IMR-90 (cell line): ENCODE measurements around the gene DPYD. TPM values are rescaled to one million over a fixed set of nuclear protein-coding genes. Genes with fewer than 3 reads are reported as not detected.

Source experiments
- ATAC-seq: fragments of 200-7000 bp; cut with Tn5 transposase; 2 replicates; pipeline ENCODE4 v1.9.1; 2020; ENCODE audit warnings: low read depth, mild to moderate bottlenecking, moderate library complexity
- BruUV-seq: library from RNA; stranded (reverse); fragments of 400-500 nt; replicated peaks from 2 replicates; lab custom pipeline; 2021; lab: Mats Ljungman, UMichigan
- CTCF ChIA-PET: fragments of 300-600 bp; formaldehyde crosslinking; extraction: SDS; loops from one replicate; lab custom pipeline; 2021; ENCODE audit warnings: antibody characterized with exemption; lab: Yijun Ruan, JAX
- POLR2A ChIA-PET: fragments of 300-600 bp; sonication (Branson Sonifier 250); formaldehyde crosslinking; loops from one replicate; lab custom pipeline; 2022; ENCODE audit warnings: antibody characterized with exemption; ENCODE audit not compliant: unreplicated experiment; lab: Charles Lee
- DNase-seq: peaks from one replicate; pipeline ENCODE4 v3.0.0; 2013
- H2AFZ ChIP-seq: replicated peaks from 2 replicates; pipeline ENCODE3; 2013; ENCODE audit warnings: low read length, mild to moderate bottlenecking; ENCODE audit not compliant: poor library complexity
- H2AK5ac ChIP-seq: 2 replicates; pipeline ENCODE4 v1.6.1; 2013; ENCODE audit warnings: low read depth, low read length, inconsistent platforms
- H2AK9ac ChIP-seq: replicated peaks from 2 replicates; pipeline ENCODE3; 2013; ENCODE audit warnings: mild to moderate bottlenecking, low read depth, low read length, moderate library complexity; ENCODE audit not compliant: poor library complexity
- H2BK120ac ChIP-seq: 2 replicates; pipeline ENCODE4 v1.6.1; 2013; ENCODE audit warnings: low read depth, low read length, inconsistent platforms
- H2BK15ac ChIP-seq: 3 replicates; pipeline ENCODE4 v1.6.1; 2013; ENCODE audit warnings: low read depth, low read length, inconsistent platforms
- H2BK20ac ChIP-seq: 2 replicates; pipeline ENCODE4 v1.6.1; 2013; ENCODE audit warnings: low read depth, mild to moderate bottlenecking, inconsistent platforms, low read length, moderate library complexity
- H2BK5ac ChIP-seq: 2 replicates; pipeline ENCODE4 v1.6.1; 2013; ENCODE audit warnings: mild to moderate bottlenecking, low read depth, low read length, inconsistent platforms; ENCODE audit not compliant: poor library complexity, severe bottlenecking
- H3K14ac ChIP-seq: replicated peaks from 2 replicates; pipeline ENCODE4 v1.6.1; 2013; ENCODE audit warnings: low read depth, low read length, inconsistent platforms
- H3K18ac ChIP-seq: 2 replicates; pipeline ENCODE4 v1.6.1; 2013; ENCODE audit warnings: low read depth, low read length, control low read depth
- H3K23ac ChIP-seq: 2 replicates; pipeline ENCODE4 v1.6.1; 2013; ENCODE audit warnings: low read depth, low read length, inconsistent platforms
- H3K27ac ChIP-seq: 2 replicates; pipeline ENCODE4 v1.5.1; 2013; ENCODE audit warnings: mild to moderate bottlenecking, control low read depth, low read length; ENCODE audit not compliant: insufficient read depth
- H3K27me3 ChIP-seq: 2 replicates; pipeline ENCODE4 v1.6.1; 2013; ENCODE audit warnings: low read length; ENCODE audit not compliant: control insufficient read depth, insufficient read depth
- H3K36me3 ChIP-seq: 2 replicates; pipeline ENCODE4 v1.6.1; 2013; ENCODE audit warnings: low read length, mixed read lengths; ENCODE audit not compliant: control insufficient read depth, insufficient read depth
- H3K4ac ChIP-seq: 2 replicates; pipeline ENCODE4 v1.6.1; 2013; ENCODE audit warnings: low read depth, low read length, inconsistent platforms
- H3K4me1 ChIP-seq: 2 replicates; pipeline ENCODE4 v1.6.1; 2013; ENCODE audit warnings: low read length, mixed read lengths; ENCODE audit not compliant: control insufficient read depth, insufficient read depth
- H3K4me2 ChIP-seq: 2 replicates; pipeline ENCODE4 v1.6.1; 2013; ENCODE audit warnings: low read depth, mild to moderate bottlenecking, control low read depth, low read length, moderate library complexity
- H3K4me3 ChIP-seq: 2 replicates; pipeline ENCODE4 v1.5.1; 2013; ENCODE audit warnings: low read depth, mild to moderate bottlenecking, control low read depth, low read length, moderate library complexity; ENCODE audit not compliant: insufficient read depth
- H3K56ac ChIP-seq: 2 replicates; pipeline ENCODE4 v1.6.1; 2013; ENCODE audit warnings: low read length, inconsistent platforms; ENCODE audit not compliant: insufficient read depth; ENCODE audit errors: extremely low read depth
- H3K79me1 ChIP-seq, 2 experiments: 2 replicates each; pipeline ENCODE4 v1.6.1; 2013; ENCODE audit warnings: low read length in 2 of 2, inconsistent platforms in 1 of 2, low read depth in 1 of 2
- H3K9ac ChIP-seq: 2 replicates; pipeline ENCODE4 v1.6.1; 2013; ENCODE audit warnings: low read depth, low read length, control low read depth
- H3K9me1 ChIP-seq: 2 replicates; pipeline ENCODE4 v1.6.1; 2013; ENCODE audit warnings: low read length, inconsistent platforms; ENCODE audit not compliant: insufficient read depth
- H3K9me3 ChIP-seq: 2 replicates; pipeline ENCODE4 v1.6.1; 2013; ENCODE audit warnings: low read length; ENCODE audit not compliant: control insufficient read depth, insufficient read depth
- H4K20me1 ChIP-seq: 2 replicates; pipeline ENCODE4 v1.6.1; 2013; ENCODE audit warnings: low read length, inconsistent platforms; ENCODE audit not compliant: insufficient read depth
- H4K5ac ChIP-seq: 2 replicates; pipeline ENCODE4 v1.6.1; 2013; ENCODE audit warnings: mild to moderate bottlenecking, low read depth, low read length, control low read depth
- H4K8ac ChIP-seq, 2 experiments: 2 replicates each; pipeline ENCODE4 v1.6.1; 2013; ENCODE audit warnings: low read depth in 2 of 2, low read length in 2 of 2, control low read depth in 1 of 2, inconsistent platforms in 1 of 2
- H4K91ac ChIP-seq: 2 replicates; pipeline ENCODE4 v1.6.1; 2013; ENCODE audit warnings: low read depth, low read length, inconsistent platforms; ENCODE audit not compliant: insufficient read depth
- NFE2L2 ChIP-seq: fragments of 150-350 bp; IDR thresholded peaks from 2 replicates; pipeline ENCODE4 v1.6.1; 2016; ENCODE audit warnings: low read depth, mild to moderate bottlenecking, low read length
- RCOR1 ChIP-seq: IDR thresholded peaks from 2 replicates; pipeline ENCODE4 v1.6.1; 2012; ENCODE audit warnings: mild to moderate bottlenecking, low read length, improper control_type of control experiment; ENCODE audit not compliant: insufficient replicate concordance
- WGBS, 2 experiments: methylation state at CpG; one replicate each; pipeline versions ENCODE4 v1.1.5 to v1.1.7; 2013; ENCODE audit warnings: missing lambda C conversion rate in 2 of 2; ENCODE audit not compliant: insufficient read length in 1 of 2; ENCODE audit errors: extremely low coverage in 2 of 2; 5-methylcytosine and 5-hydroxymethylcytosine counted together
- dilution Hi-C: fragments of 300-500 bp; cut with HindIII; formaldehyde crosslinking; loops from one replicate; pipeline ENCODE4 v1.14.3; 2018; ENCODE audit warnings: low sequenced_read_pairs; ENCODE audit not compliant: unreplicated experiment
- in situ Hi-C: fragments of 300-500 bp; cut with MboI; formaldehyde crosslinking; loops from 3 replicates; pipeline ENCODE4 v1.14.3; 2019; ENCODE audit warnings: low sequenced_read_pairs, inconsistent platforms, mixed read lengths
- intact Hi-C: fragments of 100-400 bp; cut with micrococcal nuclease; formaldehyde crosslinking; loops from 2 replicates; pipeline ENCODE4 v1.10.0; 2022
- polyA plus RNA-seq, 3 experiments: library from polyadenylated mRNA; depleted of rRNA; stranded (reverse); fragments of >200 nt; gene quantifications; 2 replicates each; pipeline ENCODE4 v1.2.3, GENCODE V29; 2012; ENCODE audit warnings: low replicate concordance in 1 of 3
- total RNA-seq: library from RNA; depleted of rRNA; stranded (reverse); fragments of >200 nt; gene quantifications from 2 replicates; pipeline ENCODE4 v1.2.3, GENCODE V29; 2012

DPYD gene
- total and polyA plus RNA-seq, 2 of the 4 experiments (the other 2 are of a cell fraction), result 9.3 to 47.3 TPM

- WGBS, 2 experiments, result no CpG with 5 or more reads among the region's 3 CpGs
Measured at GRCh38 chr1:97252925-97253324, 667.9 kb downstream of the DPYD start.

More at GRCh38 chr1:97252925-97253324, 667.9 kb downstream of the DPYD start:
- Histone ChIP-seq H2BK20ac (no peak overlapping the region), H3K9me3 (no peaks in the 10 kb centered on the region), H4K5ac (no peak overlapping the region), H3K79me1 (no peaks in the 10 kb centered on the region), H2AK5ac (no peak overlapping the region), H3K56ac (no peak overlapping the region), H2BK120ac (no peak overlapping the region), H2AFZ (no peak overlapping the region), H3K14ac (no peak overlapping the region), H3K36me3 (no peaks in the 10 kb centered on the region), H2BK5ac (no peak overlapping the region), H3K18ac (no peak overlapping the region), H2AK9ac (no peak overlapping the region), H3K4ac (no peak overlapping the region), H3K4me3 (no peak overlapping the region), H2BK15ac (no peak overlapping the region), H4K20me1 (no peaks in the 10 kb centered on the region), H3K9me1 (no peaks in the 10 kb centered on the region), H3K9ac (no peak overlapping the region), H4K91ac (no peak overlapping the region), H3K27me3 (no peaks in the 10 kb centered on the region), H3K4me2 (no peak overlapping the region), H3K4me1 (no peaks in the 10 kb centered on the region), H3K23ac (no peak overlapping the region), H3K27ac (no peak overlapping the region), H4K8ac (no peak overlapping the region)
- ATAC-seq, result no peak
- dilution Hi-C loops (no loop called here), in situ Hi-C loops (no loop called here), intact Hi-C loops (no loop called here)
- BruUV-seq, result no TSS peak
- no peak for DNase-seq
- ChIA-PET POLR2A (no interaction called here), CTCF (no interaction called here)
- TF ChIP-seq RCOR1 (no peak), NFE2L2 (no peak)
